ENCODE data around the gene LAIR2. TPM values are rescaled to one million over a fixed set of nuclear protein-coding genes. Genes with fewer than 3 reads are reported as not detected.

The LAIR2 gene
- total RNA-seq, 1 experiment from 2014 or later = not detected

DNA sequence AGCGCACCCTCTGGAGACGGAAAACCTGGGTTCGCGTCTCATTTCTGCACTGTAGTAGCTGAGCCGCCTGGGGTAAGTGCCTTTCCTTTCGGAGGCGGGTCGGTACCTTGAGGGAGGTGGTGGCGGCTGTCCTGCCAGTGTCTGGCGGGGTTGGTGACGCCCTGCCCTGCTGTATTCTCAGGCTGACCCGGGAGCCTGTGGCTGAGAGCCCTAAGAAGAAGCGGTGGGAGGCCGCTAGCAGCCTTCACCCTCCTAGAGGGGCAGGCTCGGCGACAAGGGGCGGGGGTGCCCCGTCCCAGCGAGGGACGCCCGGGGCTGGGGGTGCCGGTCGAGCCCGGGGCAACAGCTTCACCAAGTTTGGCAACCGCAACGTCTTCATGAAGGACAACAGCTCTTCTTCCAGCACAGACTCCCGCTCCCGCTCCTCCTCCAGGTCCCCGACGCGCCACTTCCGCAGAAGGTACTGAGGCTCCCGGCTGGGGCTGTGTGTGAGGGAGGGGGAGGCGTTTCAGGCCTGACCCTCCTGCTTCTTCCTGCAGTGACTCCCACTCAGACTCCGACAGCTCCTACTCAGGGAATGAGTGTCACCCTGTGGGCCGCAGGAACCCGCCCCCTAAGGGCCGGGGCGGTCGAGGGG lies 46.7 kb upstream of the LAIR2 start:
- no TSS peak for BruUV-seq (replicated peaks)

DNA sequence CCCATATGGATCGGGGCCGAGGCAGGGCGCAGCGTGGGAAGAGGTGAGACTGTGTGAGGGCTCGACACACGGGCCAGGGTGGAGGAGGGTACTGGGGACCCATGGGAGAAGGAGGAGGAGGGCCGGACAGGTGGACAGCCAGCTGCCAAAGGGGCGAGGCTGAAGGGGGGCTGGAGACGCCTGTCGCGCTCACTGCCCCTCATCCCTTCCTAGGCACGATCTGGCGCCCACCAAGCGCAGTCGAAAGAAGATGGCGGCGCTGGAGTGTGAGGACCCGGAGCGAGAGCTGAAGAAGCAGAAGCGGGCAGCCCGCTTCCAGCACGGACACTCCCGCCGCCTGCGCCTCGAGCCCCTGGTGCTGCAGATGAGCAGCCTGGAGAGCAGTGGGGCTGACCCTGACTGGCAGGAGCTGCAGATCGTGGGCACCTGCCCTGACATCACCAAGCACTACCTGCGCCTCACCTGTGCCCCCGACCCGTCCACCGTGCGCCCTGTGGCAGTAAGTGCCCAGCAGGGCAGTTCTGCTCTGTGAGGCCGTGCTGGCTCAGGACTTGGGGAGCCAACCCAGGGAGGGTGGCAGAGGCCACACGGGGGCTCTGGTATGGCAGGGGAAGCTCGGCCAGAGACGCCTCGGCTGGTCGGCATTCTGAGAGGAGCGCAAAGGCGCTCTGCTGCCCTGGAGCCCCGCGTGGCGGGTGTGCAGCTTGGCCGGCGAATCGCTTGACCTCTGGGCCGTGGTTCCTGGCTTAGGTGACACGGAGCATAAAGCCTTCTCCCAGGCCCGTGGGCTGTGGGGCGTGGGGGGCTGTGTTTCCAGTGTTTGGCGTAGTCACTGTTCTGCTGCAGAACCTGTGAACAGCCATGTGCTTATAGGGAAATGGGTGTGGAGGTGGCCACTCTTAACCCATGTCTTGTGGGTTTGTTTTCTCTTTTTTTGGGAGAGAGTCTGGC lies 45.9 kb upstream of the LAIR2 start:
- Histone ChIP-seq H3K27me3 (ENCODE audit: insufficient read depth, low read depth) (no peaks in the 10 kb centered on the region), H3K4me1 (replicated peaks; ENCODE audit: insufficient read depth) (peaks cover 10% of the 10 kb centered on the region), H3F3A (ENCODE audit: insufficient read depth, low read depth) (peaks cover 28% of the 10 kb centered on the region; the same call in 1 of the 2 replicates), H3K4me3 (no peak overlapping the region), H3K4me2 (no peak overlapping the region), H4K20me1 (ENCODE audit: insufficient read depth) (peaks cover 75% of the 10 kb centered on the region), H3K27ac (no peak overlapping the region), H3K9me2 (ENCODE audit: insufficient read depth) (no peaks in the 10 kb centered on the region), H3K36me3 (ENCODE audit: low read depth) (peaks cover 53% of the 10 kb centered on the region), H3K9me3 (ENCODE audit: insufficient read depth, low read depth) (no peaks in the 10 kb centered on the region), H3K79me2 (ENCODE audit: low read depth) (peaks cover 74% of the 10 kb centered on the region), H2AFZ (no peak overlapping the region)
- TF ChIP-seq EZH2 (IDR thresholded peaks at IDR 0.05; ENCODE audit: low read depth) = no peak
- TF ChIP-seq, protein P1, sequence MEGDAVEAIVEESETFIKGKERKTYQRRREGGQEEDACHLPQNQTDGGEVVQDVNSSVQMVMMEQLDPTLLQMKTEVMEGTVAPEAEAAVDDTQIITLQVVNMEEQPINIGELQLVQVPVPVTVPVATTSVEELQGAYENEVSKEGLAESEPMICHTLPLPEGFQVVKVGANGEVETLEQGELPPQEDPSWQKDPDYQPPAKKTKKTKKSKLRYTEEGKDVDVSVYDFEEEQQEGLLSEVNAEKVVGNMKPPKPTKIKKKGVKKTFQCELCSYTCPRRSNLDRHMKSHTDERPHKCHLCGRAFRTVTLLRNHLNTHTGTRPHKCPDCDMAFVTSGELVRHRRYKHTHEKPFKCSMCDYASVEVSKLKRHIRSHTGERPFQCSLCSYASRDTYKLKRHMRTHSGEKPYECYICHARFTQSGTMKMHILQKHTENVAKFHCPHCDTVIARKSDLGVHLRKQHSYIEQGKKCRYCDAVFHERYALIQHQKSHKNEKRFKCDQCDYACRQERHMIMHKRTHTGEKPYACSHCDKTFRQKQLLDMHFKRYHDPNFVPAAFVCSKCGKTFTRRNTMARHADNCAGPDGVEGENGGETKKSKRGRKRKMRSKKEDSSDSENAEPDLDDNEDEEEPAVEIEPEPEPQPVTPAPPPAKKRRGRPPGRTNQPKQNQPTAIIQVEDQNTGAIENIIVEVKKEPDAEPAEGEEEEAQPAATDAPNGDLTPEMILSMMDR (conservative IDR thresholded peaks at IDR 0.05) = no peak
- ChIA-PET POLR2A (ENCODE audit: unreplicated experiment) (no interaction called here), CTCF (no interaction called here)
- no TSS peak for BruUV-seq (replicated peaks)
- DNase-seq = no peak
- intact Hi-C loops (cut with micrococcal nuclease; ENCODE audit: unreplicated experiment) = no loop called here

More for the DNA sequence above, 46.7 kb upstream of the LAIR2 start:
- Histone ChIP-seq H2AFZ (no peak overlapping the region), H3K27me3 (ENCODE audit: insufficient read depth, low read depth) (no peaks in the 10 kb centered on the region), H3K9me2 (ENCODE audit: insufficient read depth) (no peaks in the 10 kb centered on the region), H3K4me3 (no peak overlapping the region), H3K4me2 (no peak overlapping the region), H3K36me3 (ENCODE audit: low read depth) (peaks cover 60% of the 10 kb centered on the region), H3K79me2 (ENCODE audit: low read depth) (peaks cover 74% of the 10 kb centered on the region), H4K20me1 (ENCODE audit: insufficient read depth) (peaks cover 75% of the 10 kb centered on the region), H3F3A (ENCODE audit: insufficient read depth, low read depth) (peaks cover 25% of the 10 kb centered on the region; the same call in 1 of the 2 replicates), H3K27ac (no peak overlapping the region), H3K4me1 (replicated peaks; ENCODE audit: insufficient read depth) (peaks cover 9% of the 10 kb centered on the region), H3K9me3 (ENCODE audit: insufficient read depth, low read depth) (no peaks in the 10 kb centered on the region)
- ChIA-PET POLR2A (ENCODE audit: unreplicated experiment) (no interaction called here), CTCF (no interaction called here)
- no peak for DNase-seq
- no peak for TF ChIP-seq EZH2 (IDR thresholded peaks at IDR 0.05; ENCODE audit: low read depth)
- TF ChIP-seq, protein P1 (conservative IDR thresholded peaks at IDR 0.05) = no peak
- intact Hi-C loops (cut with micrococcal nuclease; ENCODE audit: unreplicated experiment) = no loop called here

DNA sequence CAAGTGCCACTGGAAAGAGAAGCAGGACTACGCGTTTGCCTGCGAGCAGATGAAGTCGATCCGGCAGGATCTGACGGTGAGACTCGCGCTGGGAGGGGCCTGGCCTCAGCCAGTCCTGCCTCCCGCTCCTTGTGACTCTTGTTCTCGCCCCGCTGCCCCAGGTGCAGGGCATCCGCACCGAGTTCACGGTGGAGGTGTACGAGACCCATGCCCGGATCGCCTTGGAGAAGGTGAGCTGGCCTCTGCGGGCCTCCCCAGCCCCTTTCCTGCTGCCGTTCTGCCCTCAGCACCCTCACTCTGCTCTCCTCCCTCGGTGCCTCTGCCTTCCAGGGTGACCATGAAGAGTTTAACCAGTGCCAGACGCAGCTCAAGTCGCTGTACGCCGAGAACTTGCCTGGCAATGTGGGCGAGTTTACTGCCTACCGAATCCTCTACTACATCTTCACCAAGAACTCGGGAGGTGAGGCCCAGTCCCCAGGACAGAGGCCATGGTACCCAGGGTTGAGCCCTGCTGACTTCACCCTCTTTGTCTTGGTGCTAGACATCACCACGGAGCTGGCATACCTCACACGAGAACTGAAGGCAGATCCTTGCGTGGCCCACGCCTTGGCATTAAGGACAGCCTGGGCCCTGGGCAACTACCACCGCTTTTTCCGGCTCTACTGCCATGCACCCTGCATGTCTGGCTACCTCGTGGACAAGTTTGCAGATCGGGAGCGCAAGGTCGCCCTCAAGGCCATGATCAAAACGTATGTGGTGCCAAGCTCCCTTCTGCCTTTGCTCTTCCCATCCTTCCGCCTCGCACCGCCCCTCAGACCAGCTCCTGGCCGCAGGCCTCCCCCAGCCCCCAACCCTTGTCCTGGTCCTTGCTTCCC lies 44.6 kb upstream of the LAIR2 start:
- ChIA-PET CTCF (no interaction called here), POLR2A (ENCODE audit: unreplicated experiment) (no interaction called here)
- no peak overlapping the region for H3K4me2 ChIP-seq
- H4K20me1 ChIP-seq (ENCODE audit: insufficient read depth) = peaks cover 68% of the 10 kb centered on the region
- peaks cover 35% of the 10 kb centered on the region; the same call in 1 of the 2 replicates for H3F3A ChIP-seq (ENCODE audit: insufficient read depth, low read depth)
- H3K27ac ChIP-seq = no peak overlapping the region
- H2AFZ ChIP-seq = no peak overlapping the region
- H3K9me2 ChIP-seq (ENCODE audit: insufficient read depth) = no peaks in the 10 kb centered on the region
- peaks cover 18% of the 10 kb centered on the region for H3K4me1 ChIP-seq (replicated peaks; ENCODE audit: insufficient read depth)
- no peak for DNase-seq
- TF ChIP-seq EZH2 (IDR thresholded peaks at IDR 0.05; ENCODE audit: low read depth) = no peak
- TF ChIP-seq, protein P1 (conservative IDR thresholded peaks at IDR 0.05) = no peak
- H3K79me2 ChIP-seq (ENCODE audit: low read depth) = peaks cover 70% of the 10 kb centered on the region
- no peak overlapping the region for H3K4me3 ChIP-seq
- intact Hi-C loops (cut with micrococcal nuclease; ENCODE audit: unreplicated experiment) = no loop called here
- peaks cover 42% of the 10 kb centered on the region for H3K36me3 ChIP-seq (ENCODE audit: low read depth)
- no TSS peak for BruUV-seq (replicated peaks)
- H3K9me3 ChIP-seq (ENCODE audit: insufficient read depth, low read depth) = no peaks in the 10 kb centered on the region
- H3K27me3 ChIP-seq (ENCODE audit: insufficient read depth, low read depth) = no peaks in the 10 kb centered on the region

All from PC-9 (cell line).